ENCODE results near the gene ATF7. TPM values are rescaled to one million over a fixed set of nuclear protein-coding genes. Genes with fewer than 3 reads are reported as not detected.
A peak's percentile ranks its signal among the peaks of the same experiment; 100 is the strongest.

The ATF7 gene
- total and polyA plus RNA-seq, 2 of the 4 experiments (the other 2 are of a cell fraction) = 7.0 to 16.3 TPM

DNA sequence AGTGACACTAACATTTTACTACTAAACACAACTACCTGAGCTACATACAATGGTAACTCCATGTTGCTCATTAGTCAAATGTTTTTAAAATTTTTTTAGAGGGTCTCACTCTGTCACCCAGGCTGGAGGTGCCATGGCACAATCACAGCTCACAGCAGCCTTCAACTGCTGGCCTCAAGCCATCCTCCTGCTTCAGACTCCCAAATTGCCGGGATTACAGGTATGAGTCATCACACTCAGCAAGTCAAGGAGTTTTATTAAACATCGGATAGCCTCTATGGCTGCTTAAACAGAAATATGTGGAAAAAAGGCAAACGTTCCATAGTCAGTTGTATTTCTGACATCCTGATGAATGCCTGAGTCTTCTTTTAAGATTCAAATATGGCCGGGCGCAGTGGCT lies 107.8 kb downstream of the ATF7 start:
- Histone ChIP-seq H2AFZ (replicated peaks; ENCODE audit: low read length, poor library complexity) (no peak overlapping the region), H3K4me2 (ENCODE audit: low read depth, low read length) (no peak overlapping the region), H3K9ac (ENCODE audit: low read depth, low read length) (no peak overlapping the region), H2AK5ac (ENCODE audit: low read depth, low read length) (no peak overlapping the region), H3K9me3 (ENCODE audit: control insufficient read depth, insufficient read depth, low read length) (no peaks in the 10 kb centered on the region), H3K23ac (ENCODE audit: low read depth, low read length) (no peak overlapping the region), H3K27me3 (ENCODE audit: control insufficient read depth, insufficient read depth, low read length) (no peaks in the 10 kb centered on the region), H4K5ac (ENCODE audit: low read depth, low read length) (no peak overlapping the region), H3K18ac (ENCODE audit: low read depth, low read length) (no peak overlapping the region), H3K56ac (ENCODE audit: extremely low read depth, insufficient read depth, low read length) (no peak overlapping the region), H2BK20ac (ENCODE audit: low read depth, low read length) (no peak overlapping the region), H2AK9ac (replicated peaks; ENCODE audit: low read depth, low read length, poor library complexity) (no peak overlapping the region), H2BK120ac (ENCODE audit: low read depth, low read length) (no peak overlapping the region), H2BK15ac (ENCODE audit: low read depth, low read length) (no peak overlapping the region), H4K8ac (ENCODE audit: low read depth in 2 of 2, low read length in 2 of 2) (no peak overlapping the region), H3K14ac (replicated peaks; ENCODE audit: low read depth, low read length) (no peak overlapping the region), H3K27ac (ENCODE audit: insufficient read depth, low read length) (no peak overlapping the region), H4K91ac (ENCODE audit: insufficient read depth, low read depth, low read length) (no peak overlapping the region), H3K4me3 (ENCODE audit: insufficient read depth, low read depth, low read length) (no peak overlapping the region), H3K4me1 (ENCODE audit: control insufficient read depth, insufficient read depth, low read length) (peaks cover 2% of the 10 kb centered on the region; the same call in 1 of the 2 replicates), H3K79me1 (ENCODE audit: low read depth in 1 of 2, low read length in 2 of 2) (peaks cover 0 to 3% of the 10 kb centered on the region in 2 experiments; a peak in 1 of 4 replicates), H2BK5ac (ENCODE audit: low read depth, low read length, poor library complexity, severe bottlenecking) (no peak overlapping the region), H3K36me3 (ENCODE audit: control insufficient read depth, insufficient read depth, low read length) (peaks cover 49% of the 10 kb centered on the region), H3K4ac (ENCODE audit: low read depth, low read length) (no peak overlapping the region), H4K20me1 (ENCODE audit: insufficient read depth, low read length) (no peaks in the 10 kb centered on the region; the same call in 1 of the 2 replicates), H3K9me1 (ENCODE audit: insufficient read depth, low read length) (no peaks in the 10 kb centered on the region)
- dilution Hi-C loops (cut with HindIII; ENCODE audit: low sequenced_read_pairs, unreplicated experiment) = no loop called here
- in situ Hi-C loops (cut with MboI; ENCODE audit: low sequenced_read_pairs) = loop anchor here (10.0 kb wide), 1 partner anchor 304 kb away; no protein-coding TSS in a partner anchor
- POLR2A ChIA-PET (ENCODE audit: unreplicated experiment) = no interaction called here
- CTCF ChIA-PET = interaction anchor here (1.0 kb wide), 1 partner anchor 10 kb away, joined by 3 read pairs; no protein-coding TSS in a partner anchor
- BruUV-seq (replicated peaks) = no TSS peak
- peak; percentile 16; the same call in 1 of the 2 replicates for ATAC-seq (ENCODE audit: low read depth)
- 78% methylated on average over 3 of the region's 5 CpGs; no CpG with 5 or more reads in 1 of the 2 experiments for WGBS, 2 experiments (ENCODE audit: extremely low coverage in 2 of 2, insufficient read length in 1 of 2)
- intact Hi-C loops (cut with micrococcal nuclease) = no loop called here
- peak; percentile 54; the same call in 1 of the 2 replicates for TF ChIP-seq FOS (IDR thresholded peaks at IDR 0.05; ENCODE audit: low read depth, low read length)
- no peak for TF ChIP-seq SMC3 (IDR thresholded peaks at IDR 0.05; ENCODE audit: low read depth, low read length)
- DNase-seq = peak; percentile 41

Data from IMR-90 (cell line).